ENCODE results near the gene CT45A8.
"Not testable (repeated sequence)": the region's sequence is repeated elsewhere in the genome, so short reads cannot be mapped to it uniquely, and the experiment has no call there.

CT45A8 gene, protein sequence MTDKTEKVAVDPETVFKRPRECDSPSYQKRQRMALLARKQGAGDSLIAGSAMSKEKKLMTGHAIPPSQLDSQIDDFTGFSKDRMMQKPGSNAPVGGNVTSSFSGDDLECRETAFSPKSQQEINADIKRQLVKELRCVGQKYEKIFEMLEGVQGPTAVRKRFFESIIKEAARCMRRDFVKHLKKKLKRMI
- 0 reads per million in 2 donors for total RNA-seq

DNA sequence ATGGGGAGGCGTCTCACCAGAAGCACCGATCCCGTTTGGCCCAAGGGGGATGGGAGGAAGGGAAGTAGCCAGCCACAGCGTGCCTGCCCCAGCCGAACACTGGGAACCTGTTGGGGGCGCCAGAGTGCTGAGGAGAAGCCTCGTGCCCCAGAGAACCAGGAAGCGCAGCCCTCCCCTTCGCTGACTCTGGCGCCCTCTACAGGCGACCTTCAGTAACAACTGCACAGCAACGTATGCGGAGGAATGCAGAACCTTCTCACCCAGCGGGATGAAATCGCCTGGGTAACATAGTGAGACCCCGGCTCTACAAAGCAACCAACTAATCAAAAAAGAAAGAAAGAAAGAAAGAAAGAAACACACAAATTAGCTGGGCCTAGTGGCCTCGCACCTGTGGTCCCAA, at the start of gene CT45A8:
Gene CT45A8, minus strand, starts transcription at position 101 of the 400 bp plus-strand sequence. CDS start 3,755 bp downstream, outside the sequence.
- DNase-seq: not testable (repeated sequence)

DNA sequence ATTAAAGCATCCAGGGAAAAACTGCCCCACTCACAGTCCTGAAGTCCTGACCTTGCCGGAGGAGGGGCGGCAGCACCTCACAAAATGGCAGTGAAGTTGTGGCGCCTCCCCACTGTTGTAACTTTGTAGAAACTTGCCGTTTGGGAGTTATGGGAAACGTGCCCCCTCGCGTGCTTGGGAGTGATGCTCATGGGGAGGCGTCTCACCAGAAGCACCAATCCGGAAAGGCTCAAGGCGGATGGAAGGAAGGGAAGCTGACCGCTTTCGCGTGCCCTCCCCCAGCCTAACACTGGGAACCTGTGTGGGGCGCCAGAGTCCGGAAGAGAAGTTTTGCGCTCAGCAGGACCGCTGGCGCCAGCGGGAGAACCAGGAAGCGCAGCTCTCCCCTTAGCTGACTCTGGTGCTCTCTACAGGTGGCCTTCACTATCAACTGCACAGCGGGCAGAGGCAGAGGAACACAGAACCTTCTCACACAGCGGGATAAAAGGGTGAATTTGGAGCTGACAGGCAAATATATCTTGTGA, 39.0 kb upstream of the CT45A8 start, which contains the start of the genes CT45A10 and SAGE1:
Gene CT45A10, minus strand, starts transcription at position 151 of the 524 bp plus-strand sequence. CDS start 8,100 bp downstream, outside the sequence.
Gene SAGE1, plus strand, starts transcription at position 423 of the 524 bp plus-strand sequence. CDS start 2,527 bp downstream, outside the sequence.
- no peak for DNase-seq

DNA sequence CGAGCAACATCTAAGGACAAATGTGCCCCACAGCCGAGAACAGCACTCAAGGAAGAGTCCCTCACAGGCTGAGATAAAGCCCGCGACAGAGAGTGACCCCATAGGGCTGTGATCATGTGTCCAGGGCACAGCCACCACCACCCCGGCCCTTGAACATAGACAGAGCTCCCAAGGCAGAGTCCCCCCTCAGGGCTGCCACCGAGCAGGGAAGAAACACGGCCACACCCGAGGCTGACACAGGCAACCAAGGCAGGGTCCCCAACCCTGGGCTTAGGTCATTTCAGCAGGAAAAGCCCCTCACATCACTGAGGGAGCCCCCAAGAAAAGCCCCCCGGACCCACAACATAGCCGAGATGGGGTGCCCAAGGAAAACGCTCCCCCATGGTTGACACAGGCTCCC, 38.4 kb upstream of the CT45A8 start:
- no peak for DNase-seq

DNA sequence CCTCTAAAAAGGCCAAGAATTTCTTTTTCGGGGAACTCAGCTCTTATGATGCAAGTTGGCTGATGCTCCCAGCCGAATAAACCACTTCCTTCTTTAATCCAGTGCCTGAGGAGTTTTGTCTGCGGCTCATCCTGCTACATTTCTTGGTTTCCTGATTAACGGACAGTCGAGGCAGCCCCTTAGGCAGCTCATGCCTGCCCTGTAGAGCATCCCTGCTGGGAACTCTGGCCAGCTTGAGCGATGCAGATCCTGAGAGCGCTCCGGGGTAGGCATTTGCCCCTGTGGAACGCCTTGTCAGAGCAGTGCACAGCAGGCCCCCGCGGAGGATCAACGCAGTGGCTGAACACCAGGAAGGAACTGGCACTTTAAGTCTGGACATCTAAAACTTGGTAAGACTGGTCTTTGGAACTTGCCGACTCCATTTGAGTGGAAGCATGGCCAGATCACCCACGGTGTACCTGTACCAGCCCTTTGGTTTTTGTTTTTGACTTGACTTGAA, 35.8 kb upstream of the CT45A8 start:
- no peak for DNase-seq

DNA sequence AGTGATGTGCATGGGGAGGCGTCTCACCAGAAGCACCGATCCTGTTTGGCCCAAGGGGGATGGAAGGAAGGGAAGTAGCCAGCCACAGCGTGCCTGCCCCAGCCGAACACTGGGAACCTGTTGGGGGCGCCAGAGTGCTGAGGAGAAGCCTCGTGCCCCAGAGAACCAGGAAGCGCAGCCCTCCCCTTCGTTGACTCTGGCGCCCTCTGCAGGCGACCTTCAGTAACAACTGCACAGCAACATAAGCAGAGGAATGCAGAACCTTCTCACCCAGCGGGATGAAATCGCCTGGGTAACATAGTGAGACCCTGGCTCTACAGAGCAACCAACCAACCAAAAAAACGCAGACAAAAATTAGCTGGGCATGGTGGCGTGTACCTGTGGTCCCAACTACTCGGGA, 34.6 kb upstream of the CT45A8 start:
- not testable (repeated sequence) for DNase-seq

DNA sequence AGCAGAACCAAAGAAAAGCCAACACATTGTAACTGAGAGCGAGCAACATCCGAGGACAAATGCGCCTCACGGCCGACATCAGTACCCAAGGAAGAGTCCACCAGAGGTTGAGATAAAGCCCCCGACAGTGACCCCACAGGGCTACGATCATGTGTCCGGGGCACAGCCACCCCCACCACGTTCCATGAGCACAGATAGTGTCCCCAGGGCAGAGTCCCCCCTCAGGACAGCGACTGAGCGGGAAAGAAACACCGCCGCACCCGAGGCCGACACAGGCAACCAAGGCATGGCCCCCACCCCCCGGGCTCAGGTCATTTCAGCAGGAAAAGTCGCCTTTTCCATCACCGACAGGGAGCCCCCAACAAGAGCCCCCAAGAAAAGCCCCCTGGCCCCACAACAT, 33.9 kb upstream of the CT45A8 start:
- DNase-seq: not testable (repeated sequence)

DNA sequence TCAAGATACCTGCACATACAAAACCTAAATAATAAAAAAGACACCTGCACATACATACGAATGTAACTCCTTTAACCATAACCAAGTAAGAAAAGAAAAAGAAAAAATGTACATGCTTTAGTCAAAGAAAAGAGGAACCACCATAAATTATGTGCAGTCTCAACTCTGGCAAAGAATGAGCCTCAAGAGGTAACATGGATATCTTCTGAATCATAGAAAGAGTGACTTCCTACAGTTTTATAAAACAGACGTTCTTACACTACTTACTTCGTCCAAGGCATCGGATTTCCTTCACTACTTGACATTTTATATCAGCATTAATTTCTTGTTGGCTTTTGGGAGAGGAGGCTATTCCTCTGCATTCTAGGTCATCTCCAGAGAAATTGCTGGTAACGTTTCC, 28.4 kb upstream of the CT45A8 start:
- not testable (repeated sequence) for DNase-seq

DNA sequence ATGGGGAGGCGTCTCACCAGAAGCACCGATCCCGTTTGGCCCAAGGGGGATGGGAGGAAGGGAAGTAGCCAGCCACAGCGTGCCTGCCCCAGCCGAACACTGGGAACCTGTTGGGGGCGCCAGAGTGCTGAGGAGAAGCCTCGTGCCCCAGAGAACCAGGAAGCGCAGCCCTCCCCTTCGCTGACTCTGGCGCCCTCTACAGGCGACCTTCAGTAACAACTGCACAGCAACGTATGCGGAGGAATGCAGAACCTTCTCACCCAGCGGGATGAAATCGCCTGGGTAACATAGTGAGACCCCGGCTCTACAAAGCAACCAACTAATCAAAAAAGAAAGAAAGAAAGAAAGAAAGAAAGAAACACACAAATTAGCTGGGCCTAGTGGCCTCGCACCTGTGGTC, 17.4 kb upstream of the CT45A8 start, which contains the start of gene CT45A9:
Gene CT45A9, minus strand, starts transcription at position 101 of the 400 bp plus-strand sequence. CDS start 3,751 bp downstream, outside the sequence.
- DNase-seq: not testable (repeated sequence)

DNA sequence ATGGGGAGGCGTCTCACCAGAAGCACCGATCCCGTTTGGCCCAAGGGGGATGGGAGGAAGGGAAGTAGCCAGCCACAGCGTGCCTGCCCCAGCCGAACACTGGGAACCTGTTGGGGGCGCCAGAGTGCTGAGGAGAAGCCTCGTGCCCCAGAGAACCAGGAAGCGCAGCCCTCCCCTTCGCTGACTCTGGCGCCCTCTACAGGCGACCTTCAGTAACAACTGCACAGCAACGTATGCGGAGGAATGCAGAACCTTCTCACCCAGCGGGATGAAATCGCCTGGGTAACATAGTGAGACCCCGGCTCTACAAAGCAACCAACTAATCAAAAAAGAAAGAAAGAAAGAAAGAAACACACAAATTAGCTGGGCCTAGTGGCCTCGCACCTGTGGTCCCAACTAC, 17.2 kb downstream of the CT45A8 start, which contains the start of gene CT45A7:
Gene CT45A7, minus strand, starts transcription at position 101 of the 400 bp plus-strand sequence. CDS start 3,747 bp downstream, outside the sequence.
- not testable (repeated sequence) for DNase-seq

DNA sequence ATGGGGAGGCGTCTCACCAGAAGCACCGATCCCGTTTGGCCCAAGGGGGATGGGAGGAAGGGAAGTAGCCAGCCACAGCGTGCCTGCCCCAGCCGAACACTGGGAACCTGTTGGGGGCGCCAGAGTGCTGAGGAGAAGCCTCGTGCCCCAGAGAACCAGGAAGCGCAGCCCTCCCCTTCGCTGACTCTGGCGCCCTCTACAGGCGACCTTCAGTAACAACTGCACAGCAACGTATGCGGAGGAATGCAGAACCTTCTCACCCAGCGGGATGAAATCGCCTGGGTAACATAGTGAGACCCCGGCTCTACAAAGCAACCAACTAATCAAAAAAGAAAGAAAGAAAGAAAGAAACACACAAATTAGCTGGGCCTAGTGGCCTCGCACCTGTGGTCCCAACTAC, 34.4 kb downstream of the CT45A8 start, which contains the start of gene CT45A2:
Gene CT45A2, minus strand, starts transcription at position 101 of the 400 bp plus-strand sequence. CDS start 3,747 bp downstream, outside the sequence.
- not testable (repeated sequence) for DNase-seq

DNA sequence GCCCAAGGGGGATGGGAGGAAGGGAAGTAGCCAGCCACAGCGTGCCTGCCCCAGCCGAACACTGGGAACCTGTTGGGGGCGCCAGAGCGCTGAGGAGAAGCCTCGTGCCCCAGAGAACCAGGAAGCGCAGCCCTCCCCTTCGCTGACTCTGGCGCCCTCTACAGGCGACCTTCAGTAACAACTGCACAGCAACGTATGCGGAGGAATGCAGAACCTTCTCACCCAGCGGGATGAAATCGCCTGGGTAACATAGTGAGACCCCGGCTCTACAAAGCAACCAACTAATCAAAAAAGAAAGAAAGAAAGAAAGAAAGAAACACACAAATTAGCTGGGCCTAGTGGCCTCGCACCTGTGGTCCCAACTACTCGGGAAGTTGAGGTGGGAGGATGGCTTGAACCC, 51.7 kb downstream of the CT45A8 start, which contains the start of gene CT45A6:
Gene CT45A6, minus strand, starts transcription at position 101 of the 400 bp plus-strand sequence. CDS start 3,794 bp downstream, outside the sequence.
- not testable (repeated sequence) for DNase-seq

Data from activated gamma-delta T cell (primary cell).